Measurements from ENCODE around the gene TRAPPC8.

DNA sequence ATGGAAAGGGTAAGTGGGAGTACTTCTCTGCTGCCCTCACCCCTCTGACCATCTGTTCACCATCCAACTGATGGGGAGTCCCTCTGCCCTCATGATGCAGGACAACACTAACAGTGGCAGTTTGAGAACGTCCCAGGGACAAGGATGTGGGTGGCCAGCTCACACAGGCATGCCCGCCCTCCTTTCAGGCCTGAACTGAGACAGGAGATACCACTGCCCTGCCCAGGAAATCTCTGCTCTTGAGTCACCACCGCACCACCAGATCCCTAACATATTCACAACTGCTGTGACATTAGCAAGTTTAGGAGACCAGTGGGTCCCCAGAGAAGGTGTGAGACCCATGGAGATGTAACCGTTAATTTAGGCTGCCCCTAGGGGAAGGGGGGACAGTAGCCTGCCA, 66.2 kb downstream of the TRAPPC8 start:
- TF ChIP-seq, protein P1, sequence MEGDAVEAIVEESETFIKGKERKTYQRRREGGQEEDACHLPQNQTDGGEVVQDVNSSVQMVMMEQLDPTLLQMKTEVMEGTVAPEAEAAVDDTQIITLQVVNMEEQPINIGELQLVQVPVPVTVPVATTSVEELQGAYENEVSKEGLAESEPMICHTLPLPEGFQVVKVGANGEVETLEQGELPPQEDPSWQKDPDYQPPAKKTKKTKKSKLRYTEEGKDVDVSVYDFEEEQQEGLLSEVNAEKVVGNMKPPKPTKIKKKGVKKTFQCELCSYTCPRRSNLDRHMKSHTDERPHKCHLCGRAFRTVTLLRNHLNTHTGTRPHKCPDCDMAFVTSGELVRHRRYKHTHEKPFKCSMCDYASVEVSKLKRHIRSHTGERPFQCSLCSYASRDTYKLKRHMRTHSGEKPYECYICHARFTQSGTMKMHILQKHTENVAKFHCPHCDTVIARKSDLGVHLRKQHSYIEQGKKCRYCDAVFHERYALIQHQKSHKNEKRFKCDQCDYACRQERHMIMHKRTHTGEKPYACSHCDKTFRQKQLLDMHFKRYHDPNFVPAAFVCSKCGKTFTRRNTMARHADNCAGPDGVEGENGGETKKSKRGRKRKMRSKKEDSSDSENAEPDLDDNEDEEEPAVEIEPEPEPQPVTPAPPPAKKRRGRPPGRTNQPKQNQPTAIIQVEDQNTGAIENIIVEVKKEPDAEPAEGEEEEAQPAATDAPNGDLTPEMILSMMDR (IDR thresholded peaks at IDR 0.05; ENCODE audit: borderline replicate concordance, extremely low read depth, low read length, poor library complexity, severe bottlenecking) = no peak
- no peak for TF ChIP-seq EZH2 (IDR thresholded peaks at IDR 0.05; ENCODE audit: borderline replicate concordance, low read depth, low read length, severe bottlenecking)

Data from DND-41 (cell line).